ENCODE data around the gene NRG4. TPM values are rescaled to one million over a fixed set of nuclear protein-coding genes. Genes with fewer than 3 reads are reported as not detected.

Gene NRG4
- total and polyA plus RNA-seq, 9 donors: 0.05 to 9.0 (median 0.44) TPM; not detected in 1

GRCh38 chr15:75943246-75943645 lies 69.0 kb downstream of the NRG4 start:
- H3K9me3 ChIP-seq: no peaks in the 10 kb centered on the region
- H3K36me3 ChIP-seq: no peaks in the 10 kb centered on the region
- DNase-seq: no peak
- H3K4me3 ChIP-seq: no peak overlapping the region
- 54 to 74% (median 57%) methylated on average over 5 of the region's 5 CpGs for WGBS, 3 donors
- no peaks in the 10 kb centered on the region for H3K27me3 ChIP-seq
- H3K27ac ChIP-seq: no peak overlapping the region
- TF ChIP-seq POLR2A (IDR thresholded peaks at IDR 0.05): no peak
- TF ChIP-seq EP300 (IDR thresholded peaks at IDR 0.05): no peak
- no peak for TF ChIP-seq CTCF (IDR thresholded peaks at IDR 0.05)
- intact Hi-C loops (cut with DNase I): no loop called here
- no peaks in the 10 kb centered on the region for H3K4me1 ChIP-seq (ENCODE audit: insufficient read depth)

GRCh38 chr15:75942464-75942863 lies 69.8 kb downstream of the NRG4 start:
- no peaks in the 10 kb centered on the region for H3K27me3 ChIP-seq
- DNase-seq: no peak
- intact Hi-C loops (cut with DNase I): no loop called here
- H3K4me3 ChIP-seq: no peak overlapping the region
- WGBS, 3 donors: 59 to 65% (median 62%) methylated on average over 3 of the region's 3 CpGs
- no peaks in the 10 kb centered on the region for H3K4me1 ChIP-seq (ENCODE audit: insufficient read depth)
- no peak overlapping the region for H3K27ac ChIP-seq
- no peaks in the 10 kb centered on the region for H3K36me3 ChIP-seq
- no peaks in the 10 kb centered on the region for H3K9me3 ChIP-seq
- no peak for TF ChIP-seq EP300 (IDR thresholded peaks at IDR 0.05)
- TF ChIP-seq POLR2A (IDR thresholded peaks at IDR 0.05): no peak
- TF ChIP-seq CTCF (IDR thresholded peaks at IDR 0.05): no peak

- intact Hi-C loops (cut with DNase I): no loop called here
- Histone ChIP-seq H3K27ac (no peak overlapping the region), H3K9me3 (no peaks in the 10 kb centered on the region), H3K36me3 (no peaks in the 10 kb centered on the region), H3K4me1 (ENCODE audit: insufficient read depth) (no peaks in the 10 kb centered on the region), H3K27me3 (no peaks in the 10 kb centered on the region), H3K4me3 (no peak overlapping the region)
- WGBS, 3 donors: 89 to 97% (median 96%) methylated on average over 2 of the region's 2 CpGs
- no peak for DNase-seq
- TF ChIP-seq POLR2A (IDR thresholded peaks at IDR 0.05) (no peak), CTCF (IDR thresholded peaks at IDR 0.05) (no peak), EP300 (IDR thresholded peaks at IDR 0.05) (no peak)
Measured at GRCh38 chr15:75930866-75931265, 81.4 kb downstream of the NRG4 start.

GRCh38 chr15:75929799-75930565 lies 82.2 kb downstream of the NRG4 start:
- Histone ChIP-seq H3K4me1 (ENCODE audit: insufficient read depth) (no peaks in the 10 kb centered on the region), H3K9me3 (no peaks in the 10 kb centered on the region), H3K36me3 (no peaks in the 10 kb centered on the region), H3K27me3 (no peaks in the 10 kb centered on the region), H3K27ac (no peak overlapping the region), H3K4me3 (no peak overlapping the region)
- DNase-seq: no peak
- WGBS, 3 donors: 60 to 63% (median 61%) methylated on average over 5 of the region's 5 CpGs
- TF ChIP-seq CTCF (IDR thresholded peaks at IDR 0.05): no peak
- intact Hi-C loops (cut with DNase I): no loop called here

Data from ovary (tissue), 9 donors.